ENCODE data around the gene CLDN15.

The CLDN15 gene

GRCh38 chr7:101217388-101218235, 20.0 kb downstream of the CLDN15 start, which contains the start of the genes PLOD3 and ZNHIT1:
Gene PLOD3, minus strand, starts transcription at chr7:101217581. Its CDS starts 307 bp downstream, at chr7:101217274.
Gene ZNHIT1, plus strand, starts transcription at chr7:101218165. Its CDS starts 31 bp downstream, at chr7:101218196.
- Histone ChIP-seq H3K27ac (ENCODE audit: low read depth, low read length) (peak within 1 kb of the TSS; percentile 95), H3K4me3 (ENCODE audit: low read depth in 1 of 2, low read length in 2 of 2) (peak within 1 kb of the TSS; percentile 91 to 99), H3K27me3 (ENCODE audit: control insufficient read depth in 1 of 2, insufficient read depth in 2 of 2, low read length in 2 of 2) (no peaks in the 10 kb centered on the region), H3K9me3 (ENCODE audit: low read length) (no peaks in the 10 kb centered on the region), H3K9ac (ENCODE audit: low read length) (peak within 1 kb of the TSS; percentile 75), H3K36me3 (ENCODE audit: insufficient read depth, low read length) (peaks cover 16% of the 10 kb centered on the region), H3K4me1 (ENCODE audit: insufficient read depth, low read length) (peaks cover 24% of the 10 kb centered on the region)

DNA sequence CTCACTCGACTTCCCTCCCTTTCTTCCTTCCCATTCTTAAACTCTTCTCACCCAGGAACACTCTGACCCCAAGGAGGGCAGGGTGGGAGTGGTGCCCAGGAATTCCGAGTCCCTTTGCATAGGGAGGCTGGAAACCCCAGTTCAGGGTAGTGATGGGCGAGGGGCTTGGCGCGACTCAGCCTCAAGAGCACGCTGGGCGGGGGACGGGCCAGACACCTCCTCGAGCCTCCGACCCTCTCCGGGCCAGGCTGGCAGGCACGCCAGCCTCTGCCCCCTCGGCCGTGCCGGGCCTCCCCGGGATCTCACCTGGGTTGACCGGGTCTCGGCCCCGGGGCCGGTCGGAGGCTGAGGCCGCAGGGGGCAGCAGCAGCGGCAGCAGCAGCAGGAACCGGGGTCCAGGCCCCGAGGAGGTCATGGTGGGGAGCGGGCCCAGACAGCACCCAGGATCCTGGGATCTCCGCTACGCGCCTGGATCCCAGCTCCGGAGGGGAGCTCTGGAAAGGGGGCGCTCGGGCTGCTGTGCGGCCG, 20.7 kb downstream of the CLDN15 start:
- no peaks in the 10 kb centered on the region for H3K27me3 ChIP-seq (ENCODE audit: control insufficient read depth in 1 of 2, insufficient read depth in 2 of 2, low read length in 2 of 2)
- peaks cover 18% of the 10 kb centered on the region for H3K36me3 ChIP-seq (ENCODE audit: insufficient read depth, low read length)
- H3K27ac ChIP-seq (ENCODE audit: low read depth, low read length), result peak overlapping the region; percentile 95
- no peaks in the 10 kb centered on the region for H3K9me3 ChIP-seq (ENCODE audit: low read length)
- H3K4me1 ChIP-seq (ENCODE audit: insufficient read depth, low read length), result peaks cover 24% of the 10 kb centered on the region
- H3K9ac ChIP-seq (ENCODE audit: low read length), result peak overlapping the region; percentile 53
- H3K4me3 ChIP-seq (ENCODE audit: low read depth in 1 of 2, low read length in 2 of 2), result peak overlapping the region; percentile 91 to 99

GRCh38 chr7:101216001-101216859, 21.4 kb downstream of the CLDN15 start:
- Histone ChIP-seq H3K9ac (ENCODE audit: low read length) (peak overlapping the region; percentile 53), H3K4me3 (ENCODE audit: low read depth in 1 of 2, low read length in 2 of 2) (peak overlapping the region; percentile 91 to 99), H3K27me3 (ENCODE audit: control insufficient read depth in 1 of 2, insufficient read depth in 2 of 2, low read length in 2 of 2) (no peaks in the 10 kb centered on the region), H3K4me1 (ENCODE audit: insufficient read depth, low read length) (peaks cover 24% of the 10 kb centered on the region), H3K27ac (ENCODE audit: low read depth, low read length) (peak overlapping the region; percentile 95), H3K9me3 (ENCODE audit: low read length) (no peaks in the 10 kb centered on the region), H3K36me3 (ENCODE audit: insufficient read depth, low read length) (peaks cover 25% of the 10 kb centered on the region)

DNA sequence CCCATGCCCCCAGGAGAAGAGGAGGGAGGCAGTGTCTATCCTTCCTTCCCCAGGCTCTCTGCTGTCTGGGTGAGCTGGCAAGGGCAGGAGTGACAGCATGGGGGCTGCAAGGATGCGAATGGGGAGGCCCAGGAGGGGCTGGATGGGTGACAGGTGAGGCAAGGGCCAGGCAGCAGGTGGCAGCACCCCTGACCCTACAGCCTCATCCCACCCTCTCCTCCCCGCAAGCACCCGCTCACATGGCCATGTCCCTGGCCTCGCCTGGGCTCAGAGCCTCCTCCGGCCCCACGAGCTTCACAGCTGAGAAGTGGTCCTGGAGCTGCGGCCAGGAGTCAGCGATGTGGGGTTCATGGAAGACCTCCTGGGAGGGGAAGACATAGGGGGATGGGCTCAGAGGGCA, 25.6 kb downstream of the CLDN15 start:
- no peaks in the 10 kb centered on the region for H3K9me3 ChIP-seq (ENCODE audit: low read length)
- H3K9ac ChIP-seq (ENCODE audit: low read length), result no peak overlapping the region
- H3K27ac ChIP-seq (ENCODE audit: low read depth, low read length), result no peak overlapping the region
- H3K36me3 ChIP-seq (ENCODE audit: insufficient read depth, low read length), result peaks cover 44% of the 10 kb centered on the region
- peaks cover 14% of the 10 kb centered on the region for H3K4me1 ChIP-seq (ENCODE audit: insufficient read depth, low read length)
- no peak overlapping the region for H3K4me3 ChIP-seq (ENCODE audit: low read depth in 1 of 2, low read length in 2 of 2)
- no peaks in the 10 kb centered on the region for H3K27me3 ChIP-seq (ENCODE audit: control insufficient read depth in 1 of 2, insufficient read depth in 2 of 2, low read length in 2 of 2)

GRCh38 chr7:101211501-101211900, 26.1 kb downstream of the CLDN15 start:
- H3K27me3 ChIP-seq (ENCODE audit: control insufficient read depth in 1 of 2, insufficient read depth in 2 of 2, low read length in 2 of 2), result no peaks in the 10 kb centered on the region
- H3K4me1 ChIP-seq (ENCODE audit: insufficient read depth, low read length), result peaks cover 11% of the 10 kb centered on the region
- H3K4me3 ChIP-seq (ENCODE audit: low read depth in 1 of 2, low read length in 2 of 2), result no peak overlapping the region
- H3K9me3 ChIP-seq (ENCODE audit: low read length), result no peaks in the 10 kb centered on the region
- no peak overlapping the region for H3K27ac ChIP-seq (ENCODE audit: low read depth, low read length)
- peaks cover 44% of the 10 kb centered on the region for H3K36me3 ChIP-seq (ENCODE audit: insufficient read depth, low read length)
- H3K9ac ChIP-seq (ENCODE audit: low read length), result no peak overlapping the region

DNA sequence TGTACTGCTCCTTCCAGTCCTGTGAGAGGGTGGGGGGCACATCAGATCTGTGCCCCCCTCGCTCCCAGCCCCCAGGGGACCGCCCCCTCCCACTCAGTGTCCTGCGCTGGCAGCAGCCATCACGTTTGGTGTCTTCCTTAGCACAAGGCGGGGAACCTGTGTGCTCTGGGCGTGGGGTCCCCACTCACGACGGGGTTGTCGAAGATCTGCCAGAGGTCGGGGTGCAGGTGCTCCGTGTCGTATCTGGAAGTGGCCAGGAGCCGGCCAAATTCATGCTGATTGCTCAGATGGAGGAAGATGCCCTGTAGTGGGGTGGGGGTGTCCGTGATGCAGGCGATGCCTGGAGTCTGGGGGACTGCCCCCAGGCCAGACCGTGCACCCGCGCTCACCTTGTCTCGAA, 27.5 kb downstream of the CLDN15 start:
- H3K27me3 ChIP-seq (ENCODE audit: control insufficient read depth in 1 of 2, insufficient read depth in 2 of 2, low read length in 2 of 2), result no peaks in the 10 kb centered on the region
- H3K27ac ChIP-seq (ENCODE audit: low read depth, low read length), result no peak overlapping the region
- H3K9me3 ChIP-seq (ENCODE audit: low read length), result no peaks in the 10 kb centered on the region
- no peak overlapping the region for H3K9ac ChIP-seq (ENCODE audit: low read length)
- no peak overlapping the region for H3K4me3 ChIP-seq (ENCODE audit: low read depth in 1 of 2, low read length in 2 of 2)
- H3K36me3 ChIP-seq (ENCODE audit: insufficient read depth, low read length), result peaks cover 39% of the 10 kb centered on the region
- H3K4me1 ChIP-seq (ENCODE audit: insufficient read depth, low read length), result peaks cover 4% of the 10 kb centered on the region

DNA sequence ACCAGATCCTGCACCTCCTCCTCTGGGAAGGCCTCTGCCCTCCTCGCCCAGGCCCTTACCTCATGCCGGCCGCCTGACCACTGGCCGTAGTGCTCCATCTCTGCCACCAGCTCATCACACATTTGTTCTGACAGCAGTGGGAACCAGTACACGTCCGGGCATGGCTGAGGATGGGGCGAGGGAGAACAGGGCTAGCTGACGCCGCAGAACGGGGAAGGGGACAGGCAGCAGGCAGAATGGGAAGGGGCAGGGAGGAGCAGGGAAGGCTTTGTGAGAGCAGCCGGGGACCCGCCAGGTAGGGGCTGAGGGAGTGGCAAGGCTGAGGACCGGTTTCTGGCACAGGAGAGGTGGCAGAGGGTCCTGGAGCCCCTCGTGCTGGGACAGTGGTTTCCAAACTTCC, 28.8 kb downstream of the CLDN15 start:
- no peaks in the 10 kb centered on the region for H3K4me1 ChIP-seq (ENCODE audit: insufficient read depth, low read length)
- no peak overlapping the region for H3K27ac ChIP-seq (ENCODE audit: low read depth, low read length)
- no peaks in the 10 kb centered on the region for H3K27me3 ChIP-seq (ENCODE audit: control insufficient read depth in 1 of 2, insufficient read depth in 2 of 2, low read length in 2 of 2)
- no peaks in the 10 kb centered on the region for H3K9me3 ChIP-seq (ENCODE audit: low read length)
- peaks cover 34% of the 10 kb centered on the region for H3K36me3 ChIP-seq (ENCODE audit: insufficient read depth, low read length)
- no peak overlapping the region for H3K4me3 ChIP-seq (ENCODE audit: low read depth in 1 of 2, low read length in 2 of 2)
- no peak overlapping the region for H3K9ac ChIP-seq (ENCODE audit: low read length)

DNA sequence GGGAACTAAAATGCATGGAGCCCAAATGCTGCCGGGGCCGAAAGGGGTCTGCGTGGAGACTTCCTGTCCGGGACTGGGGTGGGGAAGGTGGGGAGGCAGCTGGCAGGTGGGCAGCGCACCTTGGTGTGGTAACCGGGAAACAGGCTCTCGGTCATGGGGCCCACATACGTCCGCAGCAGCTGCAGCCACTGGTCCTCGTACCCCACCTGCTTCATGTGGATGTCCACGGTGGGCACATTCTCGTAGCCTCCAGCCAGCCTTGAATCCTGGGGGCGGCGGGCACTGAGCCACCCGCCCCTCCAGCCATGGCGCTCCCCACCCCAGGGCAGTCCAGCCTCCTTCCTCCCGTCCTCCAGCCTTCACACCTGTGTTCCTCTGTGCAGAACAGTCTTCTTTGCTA, 30.1 kb downstream of the CLDN15 start:
- no peak overlapping the region for H3K4me3 ChIP-seq (ENCODE audit: low read depth in 1 of 2, low read length in 2 of 2)
- no peaks in the 10 kb centered on the region for H3K4me1 ChIP-seq (ENCODE audit: insufficient read depth, low read length)
- no peaks in the 10 kb centered on the region for H3K9me3 ChIP-seq (ENCODE audit: low read length)
- H3K27me3 ChIP-seq (ENCODE audit: control insufficient read depth in 1 of 2, insufficient read depth in 2 of 2, low read length in 2 of 2), result peaks cover 0 to 9% of the 10 kb centered on the region in 2 donors
- H3K27ac ChIP-seq (ENCODE audit: low read depth, low read length), result no peak overlapping the region
- no peak overlapping the region for H3K9ac ChIP-seq (ENCODE audit: low read length)
- peaks cover 31% of the 10 kb centered on the region for H3K36me3 ChIP-seq (ENCODE audit: insufficient read depth, low read length)

- Histone ChIP-seq H3K9ac (ENCODE audit: low read length) (no peak overlapping the region), H3K4me1 (ENCODE audit: insufficient read depth, low read length) (no peaks in the 10 kb centered on the region), H3K27me3 (ENCODE audit: control insufficient read depth in 1 of 2, insufficient read depth in 2 of 2, low read length in 2 of 2) (peaks cover 0 to 17% of the 10 kb centered on the region in 2 donors), H3K36me3 (ENCODE audit: insufficient read depth, low read length) (peaks cover 23% of the 10 kb centered on the region), H3K9me3 (ENCODE audit: low read length) (no peaks in the 10 kb centered on the region), H3K4me3 (ENCODE audit: low read depth in 1 of 2, low read length in 2 of 2) (no peak overlapping the region), H3K27ac (ENCODE audit: low read depth, low read length) (no peak overlapping the region)
These were observed 30.9 kb downstream of the CLDN15 start for GRCh38 chr7:101206665-101207042.

- Histone ChIP-seq H3K4me1 (ENCODE audit: insufficient read depth, low read length) (no peaks in the 10 kb centered on the region), H3K4me3 (ENCODE audit: low read depth in 1 of 2, low read length in 2 of 2) (no peak overlapping the region), H3K36me3 (ENCODE audit: insufficient read depth, low read length) (peaks cover 18% of the 10 kb centered on the region), H3K27ac (ENCODE audit: low read depth, low read length) (no peak overlapping the region), H3K27me3 (ENCODE audit: control insufficient read depth in 1 of 2, insufficient read depth in 2 of 2, low read length in 2 of 2) (peaks cover 0 to 23% of the 10 kb centered on the region in 2 donors), H3K9me3 (ENCODE audit: low read length) (no peaks in the 10 kb centered on the region), H3K9ac (ENCODE audit: low read length) (no peak overlapping the region)
These were observed 31.5 kb downstream of the CLDN15 start for GRCh38 chr7:101205901-101206664.
